ENCODE measurements around the gene SIPA1L3. TPM values are rescaled to one million over a fixed set of nuclear protein-coding genes. Genes with fewer than 3 reads are reported as not detected.
"Not testable (repeated sequence)": the region's sequence is repeated elsewhere in the genome, so short reads cannot be mapped to it uniquely, and the experiment has no call there.

Gene SIPA1L3
- total RNA-seq, 1 experiment from 2014 or later, result 13.4 TPM

DNA sequence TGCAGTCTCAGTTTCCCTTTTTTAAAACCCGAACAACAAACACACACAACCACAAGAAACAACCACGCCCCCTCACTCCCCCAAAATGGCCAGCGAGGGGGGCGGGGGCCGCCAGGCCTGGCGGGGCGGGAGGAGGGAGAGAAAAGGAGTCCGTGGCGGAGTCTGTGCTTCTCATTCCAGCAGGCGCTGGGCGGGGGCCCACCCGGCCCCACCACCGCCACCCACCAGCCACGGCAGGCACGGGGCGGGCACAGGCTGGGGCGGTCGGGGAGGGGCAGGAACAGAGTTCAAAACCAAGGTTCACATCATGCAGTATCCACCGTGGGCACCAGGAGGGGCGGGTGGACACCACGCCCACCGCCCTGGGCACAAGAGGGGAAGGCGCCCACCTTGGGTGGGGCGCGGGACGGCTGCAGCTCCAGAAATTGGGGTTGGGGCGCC lies 304.2 kb downstream of the SIPA1L3 start:
- DNase-seq (ENCODE audit: low read depth), result no peak

DNA sequence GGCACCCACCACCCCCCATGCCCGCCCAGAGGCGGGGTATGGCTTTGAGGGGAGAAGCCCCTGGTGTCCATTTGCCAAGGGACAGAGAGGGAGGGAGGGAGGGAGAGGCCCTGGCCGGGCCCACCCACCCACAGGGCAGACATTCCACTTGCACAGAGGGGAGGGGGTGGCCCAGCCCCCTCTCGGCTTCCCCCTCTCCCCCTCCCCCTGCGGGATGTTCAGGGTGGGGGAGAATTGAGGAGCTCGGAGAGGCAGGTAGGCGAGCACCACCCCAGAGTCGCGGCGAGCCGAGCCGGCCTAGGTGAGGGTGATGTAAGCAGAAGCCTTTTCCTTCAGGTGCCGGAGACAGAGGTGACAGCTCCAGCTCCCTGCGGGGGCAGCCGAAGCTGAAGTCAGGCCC lies 304.8 kb downstream of the SIPA1L3 start:
- DNase-seq (ENCODE audit: low read depth), result no peak

DNA sequence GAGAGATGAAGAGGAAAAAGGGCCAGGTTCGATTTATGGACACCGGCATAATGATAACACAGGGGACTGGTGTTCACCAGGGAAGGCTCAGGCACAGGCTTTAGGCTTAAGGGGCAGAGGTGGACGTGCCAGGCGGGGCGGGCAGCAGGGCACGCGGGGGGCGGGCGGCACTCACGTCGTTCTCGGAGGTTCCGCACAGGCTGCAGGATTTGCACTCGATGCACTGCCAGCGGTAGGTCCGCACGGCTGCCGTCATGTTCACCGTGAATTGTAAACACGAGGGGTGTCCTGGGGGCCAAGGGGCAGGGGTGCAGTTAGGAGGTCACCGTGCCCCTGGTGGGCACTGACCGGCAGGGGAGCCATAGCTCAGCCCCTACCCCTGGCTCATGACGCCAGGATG lies 306.5 kb downstream of the SIPA1L3 start:
- no peak for DNase-seq (ENCODE audit: low read depth)

DNA sequence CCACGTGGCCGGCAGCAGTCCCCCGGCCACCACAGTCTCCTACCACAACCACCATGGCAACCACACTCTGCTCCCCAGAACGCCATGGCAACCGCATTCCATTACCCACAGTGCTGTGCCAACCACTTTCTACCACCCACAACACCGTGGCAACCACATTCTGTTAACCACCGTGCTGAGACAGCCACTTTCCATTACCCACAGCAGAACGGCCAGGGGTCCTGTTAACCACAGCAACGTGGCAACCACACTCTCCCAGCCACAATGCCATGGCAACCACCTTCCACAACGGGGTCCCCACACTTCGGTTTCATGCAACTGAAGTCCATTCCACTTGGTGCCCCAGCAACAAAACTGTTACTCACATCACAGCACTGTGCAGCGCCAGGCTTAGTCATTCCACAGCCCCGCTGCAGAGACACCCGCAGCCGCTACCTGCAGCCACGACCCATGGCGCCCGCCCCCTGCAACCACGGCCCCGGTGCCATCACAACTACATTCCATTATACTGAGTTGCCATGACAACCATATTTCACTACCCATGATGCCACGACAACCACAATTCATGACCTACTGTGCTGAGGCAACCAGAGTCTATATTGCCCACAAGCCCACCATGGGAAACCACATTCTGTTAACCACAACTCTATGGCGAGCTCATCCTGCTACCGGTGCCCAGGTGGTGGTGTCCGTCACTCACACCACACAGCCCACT lies 307.1 kb downstream of the SIPA1L3 start:
- peak; percentile 87 for DNase-seq (ENCODE audit: low read depth)

DNA sequence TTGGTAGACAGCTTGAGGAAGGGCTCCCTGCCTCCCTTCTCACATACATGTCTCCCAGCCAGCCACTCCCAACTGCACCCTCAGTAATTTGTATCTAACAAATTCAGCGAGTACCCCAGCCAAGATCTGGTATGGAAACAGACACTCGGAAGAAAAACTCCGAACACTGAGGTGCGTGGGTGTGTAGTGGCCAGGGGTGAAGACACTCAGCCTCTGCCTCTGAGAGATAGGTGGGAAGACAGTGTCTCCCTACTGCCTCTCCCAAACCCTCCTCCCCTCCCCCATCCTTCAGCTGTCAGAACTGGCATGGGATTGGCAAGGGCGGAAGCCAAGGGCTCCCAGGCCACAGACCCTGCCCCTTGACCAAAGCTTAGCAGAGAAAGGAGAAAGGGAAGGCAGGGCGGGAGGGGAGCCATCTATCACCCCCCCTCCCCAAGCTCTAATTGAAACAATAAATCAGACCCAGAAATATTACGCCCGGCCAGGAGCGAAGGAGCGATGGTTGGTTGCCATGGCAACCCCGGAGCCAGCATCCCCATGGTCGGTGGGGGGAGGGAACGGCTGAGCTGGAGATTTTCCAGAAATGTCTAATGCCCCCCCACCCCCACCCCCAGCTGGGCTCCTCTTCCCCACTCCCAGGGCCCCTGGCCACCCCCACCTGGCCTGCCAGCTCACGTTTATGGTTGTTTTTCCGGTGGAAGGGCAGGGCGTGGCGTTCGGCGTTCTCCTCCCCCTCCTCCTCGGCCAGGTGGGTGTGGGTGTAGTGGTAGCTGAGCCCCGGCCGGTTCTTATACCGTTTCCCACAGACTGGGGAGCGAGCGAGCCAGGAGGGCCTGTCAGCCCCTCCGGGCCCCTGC lies 310.0 kb downstream of the SIPA1L3 start:
- DNase-seq (ENCODE audit: low read depth), result no peak

DNA sequence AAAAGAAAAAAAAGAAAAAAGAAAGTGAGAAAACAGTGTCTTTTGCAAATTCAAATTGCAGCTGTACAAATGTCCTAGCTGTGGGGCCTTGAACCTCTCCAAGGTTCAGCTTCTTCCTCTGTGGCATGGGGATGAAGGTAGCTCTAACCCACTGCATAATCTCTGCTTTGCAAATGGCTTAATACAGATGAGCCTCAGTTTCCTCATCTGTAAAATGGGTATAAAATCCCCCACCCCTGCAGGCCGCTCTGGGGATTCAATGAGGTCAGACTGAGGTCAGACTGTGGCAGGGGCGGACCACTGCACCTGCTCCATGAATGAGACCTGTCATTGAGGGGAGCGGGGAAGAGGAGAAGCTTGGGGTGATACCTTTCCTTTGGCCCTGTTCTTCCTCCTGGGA lies 311.2 kb downstream of the SIPA1L3 start:
- DNase-seq (ENCODE audit: low read depth), result no peak

DNA sequence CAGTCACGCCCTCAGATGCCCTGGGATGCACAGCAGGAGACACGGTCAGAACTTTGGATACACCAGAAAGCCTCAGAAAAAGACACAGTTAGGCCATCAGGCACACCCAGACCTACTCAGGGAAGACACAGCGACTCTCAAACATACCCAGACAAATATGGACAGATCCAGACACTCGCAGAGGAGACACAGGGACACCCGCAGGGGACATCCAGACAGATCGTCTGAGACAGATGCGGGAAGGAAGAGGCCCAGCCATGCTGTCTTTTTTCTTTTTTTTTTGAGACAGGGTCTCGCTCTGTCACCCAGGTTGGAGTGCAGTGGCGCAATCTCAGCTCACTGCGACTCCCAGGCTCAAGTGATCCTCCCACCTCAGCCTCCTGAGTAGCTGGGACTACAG lies 312.2 kb downstream of the SIPA1L3 start:
- no peak for DNase-seq (ENCODE audit: low read depth)

DNA sequence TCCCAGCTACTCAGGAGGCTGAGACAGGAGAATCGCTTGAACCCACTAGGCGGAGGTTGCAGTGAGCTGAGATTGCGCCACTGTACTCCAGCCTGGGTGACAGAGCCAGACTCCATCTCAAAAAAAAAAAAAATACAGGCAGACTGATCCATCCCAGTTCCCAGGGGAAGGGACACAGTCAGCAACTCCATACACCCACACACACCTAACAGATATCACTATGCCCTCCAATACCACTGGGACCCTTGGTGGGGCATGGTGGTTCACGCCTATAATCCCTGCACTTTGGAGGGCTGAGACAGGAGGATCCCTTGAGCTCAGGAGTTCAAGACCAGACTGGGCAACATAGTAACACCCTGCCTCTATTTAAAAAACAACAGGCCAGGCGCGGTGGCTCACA lies 314.4 kb downstream of the SIPA1L3 start:
- DNase-seq (ENCODE audit: low read depth), result no peak

DNA sequence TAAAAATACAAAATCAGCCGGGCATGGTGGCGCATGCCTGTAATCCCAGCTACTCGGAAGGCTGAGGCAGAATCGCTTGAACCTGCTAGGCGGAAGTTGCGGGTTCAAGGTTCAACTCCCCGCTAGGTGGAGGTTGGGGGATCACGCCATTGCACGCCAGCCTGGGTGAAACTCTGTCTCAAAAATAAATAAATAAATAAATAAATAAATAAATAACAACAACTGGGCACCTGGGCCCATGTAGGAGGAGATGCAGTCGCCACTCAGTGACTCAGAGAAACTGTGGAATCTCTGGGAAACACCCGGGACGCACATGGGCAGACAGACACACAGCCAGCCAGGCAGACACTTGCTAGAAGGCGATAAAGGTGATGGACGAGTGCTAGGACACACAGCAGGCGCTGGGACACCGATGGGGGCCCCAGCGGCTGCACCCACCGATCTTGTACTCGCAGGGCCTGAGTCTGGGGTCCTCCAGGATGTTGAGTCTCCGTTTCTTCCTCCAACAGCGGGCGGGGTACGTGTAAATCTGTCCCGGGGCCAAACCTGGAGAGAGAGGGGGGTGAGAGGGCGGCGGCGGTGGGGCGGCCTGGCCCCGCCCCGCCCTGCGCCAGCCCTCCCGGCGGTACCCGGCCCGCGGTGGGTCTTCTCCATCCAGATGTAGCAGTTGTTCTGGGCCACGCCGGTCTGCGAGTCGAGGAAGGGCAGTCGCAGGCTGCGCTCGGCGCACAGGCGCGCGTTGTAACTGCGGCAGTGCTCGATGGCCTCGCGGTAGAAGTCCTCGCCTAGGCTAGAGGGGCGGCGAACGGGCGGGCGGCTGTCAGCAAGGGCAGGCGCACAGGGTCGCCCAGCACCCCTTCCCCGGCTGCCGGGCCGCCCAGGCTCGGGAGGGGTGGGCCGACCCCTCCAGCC lies 315.2 kb downstream of the SIPA1L3 start:
- DNase-seq (ENCODE audit: low read depth), result no peak

DNA sequence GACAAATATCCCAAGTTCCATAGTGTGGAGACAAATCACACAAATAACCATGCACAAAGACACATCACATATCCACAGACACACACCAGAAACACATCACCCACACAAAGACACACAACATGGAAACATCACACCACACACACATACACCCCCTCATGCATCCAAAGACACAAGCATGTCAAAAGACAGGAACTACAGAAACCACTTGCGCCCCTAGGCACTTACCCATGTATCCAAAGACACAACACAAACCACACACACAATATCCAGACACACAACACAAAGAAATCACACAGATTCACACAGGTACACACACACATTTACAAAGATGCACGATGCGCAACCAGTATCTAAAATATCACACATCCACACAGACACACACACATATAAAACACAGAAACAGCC lies 316.1 kb downstream of the SIPA1L3 start:
- DNase-seq (ENCODE audit: low read depth), result no peak

DNA sequence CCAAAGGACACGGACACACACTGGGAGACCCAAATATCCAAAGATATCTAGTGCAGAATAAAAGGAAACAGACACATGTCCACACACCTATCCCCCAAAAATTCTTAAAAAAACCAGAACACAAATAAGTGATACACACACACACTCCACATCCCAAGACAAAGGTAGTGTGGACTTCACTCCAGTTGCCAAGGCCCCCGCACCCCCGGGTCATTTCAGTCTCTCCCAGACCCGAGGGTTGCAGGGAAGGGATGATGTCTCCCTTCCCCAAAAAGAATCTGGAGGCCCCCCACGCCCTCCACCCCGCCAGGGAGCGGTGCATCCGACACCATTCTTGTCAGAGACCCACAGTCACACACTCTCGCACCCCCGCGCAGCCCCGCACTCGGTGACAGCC lies 316.6 kb downstream of the SIPA1L3 start:
- no peak for DNase-seq (ENCODE audit: low read depth)

DNA sequence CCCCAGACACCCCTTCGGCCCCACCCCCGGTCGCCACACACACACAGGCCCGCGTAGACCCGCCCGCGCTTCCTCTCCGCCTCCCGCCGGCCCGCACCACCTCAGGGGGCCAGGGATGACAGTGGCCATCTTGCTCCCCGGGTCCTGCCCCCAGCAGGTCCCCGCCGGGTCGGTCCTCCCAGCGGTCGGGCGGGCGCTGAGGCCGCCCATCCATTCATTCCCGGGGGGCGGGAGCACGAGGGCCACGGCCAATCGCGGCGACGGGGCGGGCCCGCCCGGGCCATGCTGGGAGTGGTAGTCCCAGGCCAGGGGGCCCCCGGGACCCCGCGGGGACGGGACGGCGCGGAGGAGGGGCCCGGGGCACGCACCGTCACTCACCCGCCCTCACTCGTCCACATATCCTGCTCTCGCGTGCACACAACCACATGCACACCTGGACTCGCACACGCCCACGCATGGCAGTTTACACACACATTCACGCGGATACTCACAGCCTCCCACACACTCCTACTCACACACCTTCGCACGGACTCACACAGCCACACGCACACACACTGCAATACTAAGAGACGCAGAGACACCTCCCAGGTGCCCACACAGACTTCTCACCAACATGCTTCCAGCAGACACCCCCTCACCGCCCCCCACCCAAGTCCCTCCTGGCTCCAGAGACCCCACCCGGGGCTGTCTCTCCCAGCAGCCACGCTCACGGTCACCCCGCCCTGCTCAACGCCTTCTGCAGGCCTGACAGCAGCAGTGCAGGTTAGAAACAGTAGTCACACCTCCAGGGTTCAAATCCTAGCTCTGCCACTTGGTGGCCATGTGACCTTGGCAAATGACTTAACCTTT lies 317.2 kb downstream of the SIPA1L3 start, which contains the start of gene DPF1:
Gene DPF1, minus strand, starts transcription at position 209 of the 849 bp plus-strand sequence. Its CDS starts 80 bp downstream, at position 129.
- peak; percentile 91 for DNase-seq (ENCODE audit: low read depth)

DNA sequence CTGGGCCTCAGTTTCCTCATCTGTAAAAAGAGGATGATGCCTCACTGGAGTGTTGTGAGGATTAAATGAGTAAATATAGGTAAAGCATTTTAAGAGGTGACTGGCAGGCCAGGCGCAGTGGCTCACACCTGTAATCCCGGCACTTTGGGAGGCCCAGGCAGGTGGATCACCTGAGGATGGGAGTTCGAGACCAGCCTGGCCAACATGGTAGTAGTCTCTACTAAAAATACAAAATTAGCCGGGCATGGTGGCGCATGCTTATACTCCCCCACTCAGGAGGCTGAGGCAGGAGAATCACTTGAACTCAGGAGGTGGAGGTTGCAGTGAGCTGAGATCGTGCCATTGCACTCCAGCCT lies 317.8 kb downstream of the SIPA1L3 start:
- DNase-seq (ENCODE audit: low read depth), result not testable (repeated sequence)

DNA sequence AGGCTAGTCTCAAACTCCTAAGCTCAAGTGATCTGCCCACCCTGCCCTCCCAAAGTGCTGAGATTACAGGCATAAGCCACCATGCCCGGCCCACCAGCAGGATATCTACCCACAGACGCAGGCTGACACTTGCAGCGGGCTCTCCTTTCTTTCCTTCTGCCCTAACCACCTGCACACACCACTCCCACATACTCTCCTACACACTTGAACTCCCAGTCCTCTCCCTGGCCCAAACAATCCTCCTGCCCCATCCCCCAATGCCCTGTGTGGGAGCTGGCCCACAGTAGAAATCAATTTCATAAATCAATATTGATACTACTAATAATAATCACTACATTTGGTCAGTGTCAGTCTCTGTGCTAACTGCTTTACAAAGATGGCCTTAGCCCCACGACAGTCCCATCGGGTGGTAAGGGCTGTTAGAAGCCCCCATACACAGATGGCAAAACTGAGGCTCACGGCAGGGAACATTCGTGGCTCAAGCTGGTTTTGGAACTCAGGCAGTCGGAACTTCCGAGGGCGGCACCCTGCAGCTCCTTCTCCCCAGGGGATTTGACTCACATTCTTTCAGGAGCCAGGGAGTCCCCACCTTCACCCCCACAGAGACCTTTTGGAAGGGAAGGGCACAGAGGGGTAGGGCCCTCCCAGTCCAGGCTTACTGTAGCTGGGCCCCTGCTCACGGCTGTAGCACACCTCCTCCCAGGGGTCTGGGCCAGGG lies 320.4 kb downstream of the SIPA1L3 start:
- DNase-seq (ENCODE audit: low read depth), result no peak

DNA sequence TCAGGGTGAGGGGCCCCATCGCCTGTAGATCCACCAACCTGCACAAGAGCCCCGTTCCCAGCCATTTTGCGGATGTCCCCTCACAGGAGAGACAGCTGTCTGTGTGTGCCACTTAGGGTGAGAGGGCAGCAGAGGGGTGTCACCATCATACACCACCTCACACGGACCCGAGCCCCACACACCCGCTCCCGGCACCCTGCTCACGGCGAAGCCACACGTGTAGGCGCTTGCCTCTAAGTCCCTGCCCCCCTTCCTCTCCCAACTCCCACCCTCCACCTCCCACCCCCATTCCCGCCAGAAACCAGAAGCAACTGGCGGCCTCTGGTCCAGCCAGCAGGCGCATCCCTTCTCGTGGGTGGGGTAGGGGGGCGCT lies 321.0 kb downstream of the SIPA1L3 start:
- no peak for DNase-seq (ENCODE audit: low read depth)

DNA sequence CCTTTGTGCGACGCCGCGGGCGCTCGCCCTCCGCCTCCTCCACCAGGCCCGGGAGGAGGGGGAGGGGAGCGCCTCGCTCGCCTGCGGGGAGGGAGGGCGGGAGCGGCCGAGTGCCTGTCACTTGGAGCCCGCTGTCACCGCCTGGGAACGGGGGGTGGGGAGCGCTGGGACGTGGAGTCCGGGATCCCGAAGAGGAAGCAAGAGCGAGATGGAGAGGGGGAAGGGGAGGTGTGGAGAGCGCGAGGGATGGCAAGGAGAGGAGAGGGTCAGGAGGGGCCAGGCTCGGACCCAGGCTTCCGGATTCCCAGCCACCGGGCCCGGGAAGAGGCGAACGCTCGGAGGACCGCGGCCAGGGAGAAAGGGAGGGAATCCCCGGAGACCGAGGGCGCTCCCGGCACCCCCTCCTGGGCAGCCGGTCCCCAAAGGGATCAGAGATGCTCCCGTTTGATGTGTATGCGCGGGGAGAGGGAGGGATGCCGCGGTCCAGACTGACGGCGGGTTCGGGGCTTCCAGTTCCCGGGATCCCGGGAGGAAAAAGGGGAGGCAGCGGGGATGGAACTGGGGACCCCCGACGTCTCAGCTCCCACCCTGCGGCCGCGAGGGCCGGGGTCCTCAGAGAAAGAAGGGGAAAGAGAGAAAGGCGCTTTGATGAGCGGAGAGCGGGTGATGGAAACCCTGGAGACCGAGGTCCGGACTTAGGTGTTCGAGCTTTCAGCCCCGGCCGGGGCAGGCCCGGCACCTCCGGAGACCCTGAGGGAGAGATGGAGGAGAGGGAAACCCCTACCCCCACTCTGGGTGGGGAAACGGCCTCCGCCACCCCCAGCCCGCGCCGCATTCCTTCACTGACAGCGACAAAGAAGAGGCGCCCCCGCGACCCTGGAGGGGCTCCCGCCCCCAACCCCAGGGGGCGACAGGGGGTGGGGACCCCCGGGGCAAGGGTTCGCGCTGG lies 321.8 kb downstream of the SIPA1L3 start:
- no peak for DNase-seq (ENCODE audit: low read depth)

DNA sequence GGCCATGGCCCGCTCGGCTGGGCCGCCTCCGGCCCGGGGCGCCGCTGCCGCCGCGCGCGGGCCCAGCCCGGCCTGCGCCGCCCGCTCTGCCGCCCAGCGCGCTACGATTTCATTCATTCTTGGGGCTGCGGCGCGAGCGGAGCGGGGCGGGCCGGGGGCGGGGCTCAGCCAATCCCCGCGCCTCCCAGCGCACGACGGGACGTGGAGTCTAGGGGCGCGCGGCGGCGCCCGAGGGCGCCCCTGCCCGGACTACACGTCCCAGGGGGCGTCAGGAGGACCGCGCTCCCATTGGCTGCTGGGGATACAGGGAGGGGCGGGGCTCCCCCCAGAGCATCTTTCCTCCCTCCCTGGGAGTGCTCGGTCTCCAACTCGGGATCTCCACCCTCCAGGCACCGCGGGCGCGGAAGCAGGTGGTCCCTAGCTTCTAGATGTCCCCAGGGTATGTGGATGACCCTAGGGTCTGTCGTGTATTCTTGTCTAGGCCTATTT lies 322.6 kb downstream of the SIPA1L3 start:
- DNase-seq (ENCODE audit: low read depth), result peak; percentile 95

DNA sequence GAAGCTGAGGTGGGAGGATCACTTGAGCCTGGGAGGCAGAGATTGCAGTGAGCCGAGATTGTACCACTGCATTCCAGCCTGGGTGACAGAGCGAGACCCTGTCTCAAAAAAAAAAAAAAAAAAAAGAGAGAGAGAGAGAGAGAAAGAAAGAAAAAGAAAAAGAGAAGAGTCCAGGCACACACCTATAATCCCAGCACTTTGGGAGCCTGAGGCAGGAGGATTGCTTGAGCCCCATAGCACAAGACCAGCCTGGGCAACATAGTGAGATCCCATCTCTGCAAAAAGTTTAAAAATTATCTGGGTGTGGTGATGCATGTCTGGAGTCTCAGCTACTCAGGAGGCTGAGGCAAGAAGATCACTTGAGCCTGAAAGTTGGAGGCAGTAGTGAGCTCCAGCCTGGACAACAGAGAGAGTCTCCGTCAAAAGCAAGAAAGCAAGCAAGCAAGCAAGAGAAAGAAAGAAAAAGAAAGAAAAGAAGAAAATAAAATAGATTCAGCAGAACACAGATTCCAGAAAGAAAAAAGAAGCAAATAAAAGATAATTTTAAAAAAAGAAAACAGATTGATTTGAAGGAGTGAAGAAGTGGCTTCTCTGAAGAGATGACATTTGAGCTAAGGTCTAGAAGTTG lies 323.6 kb downstream of the SIPA1L3 start:
- not testable (repeated sequence) for DNase-seq (ENCODE audit: low read depth)

DNA sequence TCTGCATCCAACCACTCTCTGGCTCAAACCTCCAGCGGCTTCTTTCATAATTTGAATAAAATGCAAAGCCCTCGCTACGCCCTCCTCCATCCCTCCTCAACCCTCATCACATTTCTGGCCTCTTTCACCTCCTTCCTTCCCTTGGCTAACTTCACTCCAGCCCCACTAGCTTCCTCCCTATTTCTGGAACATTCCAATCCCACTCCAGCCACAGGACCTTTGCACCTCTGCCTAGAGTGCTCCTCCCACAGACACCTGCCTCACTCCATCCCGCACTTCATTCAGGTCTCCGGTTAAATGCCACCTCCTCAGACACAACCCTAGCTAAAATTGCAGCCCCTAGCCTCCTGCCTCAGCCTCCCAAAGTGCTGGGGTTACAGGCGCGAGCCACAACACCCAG lies 324.9 kb downstream of the SIPA1L3 start:
- no peak for DNase-seq (ENCODE audit: low read depth)
